Spleen (tissue), 11 donors: Measurements from ENCODE around the gene MBD5. TPM values are rescaled to one million over a fixed set of nuclear protein-coding genes. Genes with fewer than 3 reads are reported as not detected.

Experiments used
- DNase-seq: peaks from one replicate; pipeline ENCODE4 v3.0.0-alpha.2; 2020
- H3K27ac ChIP-seq, 8 donors: fragments of 200-600 bp; sonication (generic) in 7 of 8; 1 replicate in 4 of 8; 2 replicates in 4 of 8; pipeline versions ENCODE4 v1.5.0 to v1.8.0; 2016 to 2021; ENCODE audit warnings: inconsistent platforms in 4 of 8, mild to moderate bottlenecking in 4 of 8, moderate library complexity in 1 of 8
- H3K27me3 ChIP-seq, 7 donors: fragments of 200-600 bp; sonication (generic) in 6 of 7; replicated peaks in 1 of 7; 1 replicate in 4 of 7; 2 replicates in 3 of 7; pipeline versions ENCODE4 v1.5.0 to v1.8.0; 2016 to 2021; ENCODE audit warnings: inconsistent platforms in 3 of 7, mild to moderate bottlenecking in 1 of 7
- H3K36me3 ChIP-seq, 6 donors: fragments of 200-600 bp; sonication (generic) in 5 of 6; 1 replicate in 4 of 6; 2 replicates in 2 of 6; pipeline versions ENCODE4 v1.5.0 to v1.8.0; 2016 to 2021; ENCODE audit warnings: inconsistent platforms in 2 of 6
- H3K4me1 ChIP-seq, 6 donors: fragments of 200-600 bp; sonication (generic) in 5 of 6; 1 replicate in 3 of 6; 2 replicates in 3 of 6; pipeline versions ENCODE4 v1.5.0 to v1.8.0; 2016 to 2021; ENCODE audit warnings: inconsistent platforms in 3 of 6
- H3K4me3 ChIP-seq, 8 donors: fragments of 200-600 bp; sonication (generic) in 7 of 8; 1 replicate in 4 of 8; 2 replicates in 4 of 8; pipeline versions ENCODE4 v1.5.0 to v1.8.0; 2016 to 2021; ENCODE audit warnings: inconsistent platforms in 4 of 8, mild to moderate bottlenecking in 4 of 8, moderate library complexity in 2 of 8
- H3K9me3 ChIP-seq, 8 donors: fragments of 200-600 bp; sonication (generic) in 7 of 8; 1 replicate in 4 of 8; 2 replicates in 4 of 8; pipeline versions ENCODE4 v1.5.0 to v1.8.0; 2016 to 2021; ENCODE audit warnings: inconsistent platforms in 4 of 8
- CTCF ChIP-seq, 11 experiments: fragments of 200-600 bp in 7 of 11; fragments of 450-650 bp in 4 of 11; sonication (generic) in 4 of 11; IDR thresholded peaks in 8 of 11; conservative IDR thresholded peaks in 3 of 11; 1 replicate in 7 of 11; 2 replicates in 4 of 11; pipeline versions ENCODE4 v1.4.0 to v1.8.0; 2016 to 2021; ENCODE audit warnings: antibody characterized with exemption in 11 of 11, inconsistent platforms in 4 of 11, mild to moderate bottlenecking in 1 of 11
- POLR2A ChIP-seq, 3 donors: fragments of 450-650 bp; IDR thresholded peaks; one replicate each; pipeline ENCODE4 v1.5.1; 2017; ENCODE audit warnings: antibody characterized with exemption in 3 of 3, mild to moderate bottlenecking in 1 of 3
- POLR2AphosphoS5 ChIP-seq, 3 donors: sonication (generic); formaldehyde crosslinking; IDR thresholded peaks; one replicate each; pipeline ENCODE4 v1.5.1; 2017; ENCODE audit warnings: antibody characterized with exemption in 3 of 3
- WGBS, 5 donors: extraction: QIAGEN DNeasy Blood & Tissue Kit in 3 of 5; methylation state at CpG; one replicate each; pipeline versions ENCODE4 v1.1.5 to v1.1.7; 2013 to 2018; 5-methylcytosine and 5-hydroxymethylcytosine counted together
- intact Hi-C: fragments of 100-400 bp; cut with DNase I; formaldehyde crosslinking; loops from one replicate; pipeline ENCODE4 v1.15.0; 2023; ENCODE audit warnings: low total_unique reads
- polyA plus RNA-seq, 3 donors: library from polyadenylated mRNA; stranded (reverse); fragments of 200-250 nt; gene quantifications; one replicate each; pipeline ENCODE4 v1.2.1, GENCODE V29; 2013
- total RNA-seq, 7 donors: library from RNA; depleted of rRNA in 3 of 7; stranded (reverse); fragments of >200 nt in 3 of 7; fragmentation: NEBNext Ultra II Directional in 4 of 7; extraction: Animal tissue kit (Norgen Biotek cat#: 25700) in 4 of 7; gene quantifications; one replicate each; pipeline versions ENCODE4 v1.1.0 to v1.2.1, GENCODE V29; 2016 to 2021
- donor health status: healthy with polysubstance abuse.
- donor health status: DM: no; HTN: no; CAD: no; lungs with moderate emphysema.
- donor health status: DM: no; HTN: no; CAD: no.
- donor health status: Bipolar disorder and iron deficiency.
- donor health status: healthy.
- donor health status: DM: no; HTN: no; CAD: no.
- donor health status: DM: yes; HTN: yes; CAD: no.

Gene MBD5
- total and polyA plus RNA-seq, 10 donors: 5.7 to 84.5 (median 60.0) TPM

DNA sequence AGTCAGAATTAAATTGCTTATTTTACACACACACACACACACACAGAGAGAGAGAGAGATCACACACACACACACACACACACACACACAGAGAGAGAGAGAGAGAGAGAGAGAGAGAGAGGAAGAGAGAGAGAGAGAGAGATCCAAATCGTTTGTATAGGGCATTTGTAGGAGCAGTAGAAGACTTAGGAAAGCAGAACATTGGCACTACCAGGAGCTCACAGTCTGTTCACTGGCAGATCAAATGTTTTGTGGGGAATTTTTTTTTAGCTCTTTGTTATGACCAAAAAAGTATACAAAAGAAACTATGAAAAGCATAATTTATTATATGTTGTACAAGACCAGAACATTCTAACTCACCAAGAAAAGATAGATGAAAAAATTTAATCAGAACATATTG, 81.8 kb downstream of the MBD5 start:
- Histone ChIP-seq H3K36me3 (no peaks in the 10 kb centered on the region), H3K9me3 (no peaks in the 10 kb centered on the region), H3K27me3 (no peaks in the 10 kb centered on the region), H3K4me3 (no peak overlapping the region), H3K27ac (no peak overlapping the region), H3K4me1 (no peaks in the 10 kb centered on the region)
- DNase-seq: no peak
- TF ChIP-seq POLR2A (IDR thresholded peaks at IDR 0.05) (no peak), POLR2AphosphoS5 (IDR thresholded peaks at IDR 0.05) (no peak), CTCF (IDR thresholded peaks at IDR 0.05 in 8 of 11, conservative IDR thresholded peaks at IDR 0.05 in 3 of 11) (no peak)
- intact Hi-C loops: no loop called here
- WGBS, 5 donors: 5 to 35% (median 9%) methylated on average over 1 of the region's 1 CpG

DNA sequence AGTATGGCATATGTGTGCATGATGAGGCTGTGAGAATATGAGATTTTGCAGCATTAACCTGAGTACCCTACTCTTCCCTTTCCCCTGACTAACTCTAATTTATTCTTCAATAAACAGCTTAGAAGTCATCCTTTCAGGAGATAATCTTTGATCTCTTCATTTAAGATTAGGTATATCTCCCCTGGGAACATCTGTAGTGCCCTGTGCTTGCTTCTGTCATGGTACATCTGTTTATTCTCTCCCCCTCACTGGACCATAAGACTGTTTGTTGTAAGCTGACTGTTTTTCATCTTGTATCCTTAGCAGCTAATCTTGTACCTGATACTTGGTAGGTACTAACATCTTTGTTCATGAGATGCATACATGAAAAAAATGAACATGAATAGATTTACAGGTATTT, 83.1 kb downstream of the MBD5 start:
- Histone ChIP-seq H3K36me3 (no peaks in the 10 kb centered on the region), H3K27me3 (no peaks in the 10 kb centered on the region), H3K9me3 (no peaks in the 10 kb centered on the region), H3K27ac (no peak overlapping the region), H3K4me1 (no peaks in the 10 kb centered on the region), H3K4me3 (no peak overlapping the region)
- intact Hi-C loops: no loop called here
- no peak for DNase-seq
- TF ChIP-seq POLR2A (IDR thresholded peaks at IDR 0.05): no peak
- no peak for TF ChIP-seq POLR2AphosphoS5 (IDR thresholded peaks at IDR 0.05)
- TF ChIP-seq CTCF (IDR thresholded peaks at IDR 0.05 in 8 of 11, conservative IDR thresholded peaks at IDR 0.05 in 3 of 11): no peak

- intact Hi-C loops: no loop called here
- no peak overlapping the region for H3K4me3 ChIP-seq
- no peaks in the 10 kb centered on the region for H3K9me3 ChIP-seq
- no peak overlapping the region for H3K27ac ChIP-seq
- DNase-seq: no peak
- H3K27me3 ChIP-seq: no peaks in the 10 kb centered on the region
- TF ChIP-seq POLR2AphosphoS5 (IDR thresholded peaks at IDR 0.05): no peak
- TF ChIP-seq POLR2A (IDR thresholded peaks at IDR 0.05): no peak
- TF ChIP-seq CTCF (IDR thresholded peaks at IDR 0.05 in 8 of 11, conservative IDR thresholded peaks at IDR 0.05 in 3 of 11): no peak
- H3K4me1 ChIP-seq: peaks cover 0 to 18% (median 0%) of the 10 kb centered on the region in 6 donors
- H3K36me3 ChIP-seq: no peaks in the 10 kb centered on the region
Observed at GRCh38 chr2:148106331-148106730, 85.4 kb downstream of the MBD5 start.

DNA sequence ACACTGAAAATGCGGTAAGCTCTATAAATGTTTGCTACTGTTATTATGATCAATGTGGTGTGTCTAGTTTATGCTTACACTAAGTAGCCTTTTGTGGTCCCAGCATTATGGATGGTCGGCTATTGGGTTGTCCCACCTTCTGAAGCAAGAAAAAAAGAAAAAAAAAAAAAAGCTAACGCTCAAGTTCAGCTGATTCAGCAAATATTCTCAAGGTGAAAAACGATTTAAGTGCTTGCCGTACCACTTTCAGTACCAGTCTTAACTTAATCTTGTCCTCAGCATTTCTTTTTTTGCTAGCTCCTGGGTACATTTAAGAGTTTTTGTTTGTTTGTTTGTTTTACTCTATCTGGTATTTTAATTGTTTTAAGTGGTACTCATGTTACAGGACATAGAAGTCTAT, 87.5 kb downstream of the MBD5 start:
- intact Hi-C loops: no loop called here
- Histone ChIP-seq H3K9me3 (no peaks in the 10 kb centered on the region), H3K27me3 (no peaks in the 10 kb centered on the region), H3K27ac (no peak overlapping the region), H3K36me3 (no peaks in the 10 kb centered on the region), H3K4me1 (peaks cover 0 to 18% (median 0%) of the 10 kb centered on the region in 6 donors), H3K4me3 (no peak overlapping the region)
- TF ChIP-seq POLR2AphosphoS5 (IDR thresholded peaks at IDR 0.05) (no peak), CTCF (IDR thresholded peaks at IDR 0.05 in 8 of 11, conservative IDR thresholded peaks at IDR 0.05 in 3 of 11) (no peak), POLR2A (IDR thresholded peaks at IDR 0.05) (no peak)
- 93 to 97% (median 97%) methylated on average over 5 of the region's 5 CpGs for WGBS, 5 donors
- no peak for DNase-seq
